ENCODE results near the gene SPN.
A peak's percentile ranks its signal among the peaks of the same experiment; 100 is the strongest.
"Not testable (repeated sequence)": the region's sequence is repeated elsewhere in the genome, so short reads cannot be mapped to it uniquely, and the experiment has no call there.

Gene SPN

DNA sequence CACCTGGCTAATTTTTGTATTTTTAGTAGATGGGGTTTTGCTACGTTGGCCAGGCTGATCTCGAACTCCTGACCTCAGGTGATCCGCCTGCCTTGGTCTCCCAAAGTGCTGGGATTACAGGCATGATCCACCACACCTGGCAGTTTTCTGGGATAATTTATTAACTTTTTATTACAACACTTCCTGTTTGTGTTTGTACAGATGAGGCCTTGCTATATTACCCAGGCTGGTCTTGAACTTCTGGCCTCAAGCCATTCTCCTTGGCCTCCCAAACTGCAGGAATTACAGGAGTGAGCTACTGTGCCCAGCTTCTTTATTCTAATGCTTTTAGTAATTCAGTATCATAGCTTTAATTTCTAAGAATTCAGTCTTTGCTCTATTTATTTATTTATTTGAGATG is 16.1 kb upstream of the SPN start:
- no peak for DNase-seq (ENCODE audit: low read depth in 2 of 2)

- DNase-seq (ENCODE audit: low read depth in 2 of 2), result no peak
Measured at GRCh38 chr16:29649588-29650494, 13.2 kb upstream of the SPN start.

- DNase-seq (ENCODE audit: low read depth in 2 of 2), result no peak
Measured at GRCh38 chr16:29650771-29651170, 12.3 kb upstream of the SPN start.

- DNase-seq (ENCODE audit: low read depth in 2 of 2), result no peak
Measured at GRCh38 chr16:29651774-29652349, 11.2 kb upstream of the SPN start.

DNA sequence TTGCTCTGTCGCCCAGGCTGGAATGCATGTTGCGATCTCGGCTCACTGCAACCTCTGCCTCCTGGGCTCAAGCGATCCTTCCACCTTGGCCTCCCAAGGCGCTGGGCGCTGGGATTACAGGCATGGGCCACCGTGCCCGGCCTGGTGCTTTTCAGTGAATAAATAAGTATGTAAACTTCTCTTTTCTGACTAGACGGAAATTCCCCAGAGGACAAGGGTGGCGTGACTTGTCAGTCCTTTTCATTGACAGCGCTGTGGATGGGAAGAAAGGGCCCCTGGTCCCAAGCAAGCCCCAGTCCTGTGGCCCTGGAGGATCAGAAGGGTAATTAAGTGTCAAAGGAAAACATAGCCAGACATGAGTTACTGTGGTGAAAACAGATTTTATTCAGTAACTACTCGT is 9.6 kb upstream of the SPN start:
- DNase-seq (ENCODE audit: low read depth in 2 of 2), result no peak

- not testable (repeated sequence) for DNase-seq (ENCODE audit: low read depth in 2 of 2)
Measured at GRCh38 chr16:29653890-29654289, 9.2 kb upstream of the SPN start.

GRCh38 chr16:29656688-29657523 is 6.1 kb upstream of the SPN start:
- DNase-seq (ENCODE audit: low read depth in 2 of 2), result no peak

DNA sequence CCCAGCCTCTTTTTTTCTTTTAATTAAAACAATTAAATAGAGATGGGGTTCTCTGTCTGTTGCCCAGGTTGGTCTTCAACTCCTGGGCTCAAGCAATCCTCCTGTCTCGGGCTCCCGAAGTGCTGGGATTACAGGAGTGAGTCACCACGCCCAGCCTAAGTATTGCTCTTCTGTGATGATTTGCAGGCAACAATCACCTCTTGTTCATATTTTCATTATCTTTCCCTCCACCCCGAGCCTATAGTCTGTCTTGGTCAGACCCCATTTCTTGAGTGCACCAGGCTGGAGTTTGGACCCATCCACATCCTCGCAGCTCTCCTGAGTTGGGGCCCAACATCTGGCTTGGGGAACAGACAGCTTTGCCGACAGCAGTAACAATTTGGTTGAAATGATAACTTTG is 4.3 kb upstream of the SPN start:
- no peak for DNase-seq (ENCODE audit: low read depth in 2 of 2)

- DNase-seq (ENCODE audit: low read depth in 2 of 2), result no peak
Measured at GRCh38 chr16:29662000-29662728, 883 bp upstream of the SPN start.

GRCh38 chr16:29662729-29663015 is 375 bp upstream of the SPN start:
- DNase-seq (ENCODE audit: low read depth in 2 of 2), result peak; percentile 13 to 27

DNA sequence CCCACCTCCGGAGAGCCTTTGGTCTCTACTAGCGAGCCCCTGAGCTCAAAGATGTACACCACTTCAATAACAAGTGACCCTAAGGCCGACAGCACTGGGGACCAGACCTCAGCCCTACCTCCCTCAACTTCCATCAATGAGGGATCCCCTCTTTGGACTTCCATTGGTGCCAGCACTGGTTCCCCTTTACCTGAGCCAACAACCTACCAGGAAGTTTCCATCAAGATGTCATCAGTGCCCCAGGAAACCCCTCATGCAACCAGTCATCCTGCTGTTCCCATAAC is 702 bp downstream of the SPN start:
- no peak for DNase-seq (ENCODE audit: low read depth in 2 of 2)

- peak; percentile 26 to 44 for DNase-seq (ENCODE audit: low read depth in 2 of 2)
Measured at GRCh38 chr16:29664091-29664921, 1.3 kb downstream of the SPN start.

DNA sequence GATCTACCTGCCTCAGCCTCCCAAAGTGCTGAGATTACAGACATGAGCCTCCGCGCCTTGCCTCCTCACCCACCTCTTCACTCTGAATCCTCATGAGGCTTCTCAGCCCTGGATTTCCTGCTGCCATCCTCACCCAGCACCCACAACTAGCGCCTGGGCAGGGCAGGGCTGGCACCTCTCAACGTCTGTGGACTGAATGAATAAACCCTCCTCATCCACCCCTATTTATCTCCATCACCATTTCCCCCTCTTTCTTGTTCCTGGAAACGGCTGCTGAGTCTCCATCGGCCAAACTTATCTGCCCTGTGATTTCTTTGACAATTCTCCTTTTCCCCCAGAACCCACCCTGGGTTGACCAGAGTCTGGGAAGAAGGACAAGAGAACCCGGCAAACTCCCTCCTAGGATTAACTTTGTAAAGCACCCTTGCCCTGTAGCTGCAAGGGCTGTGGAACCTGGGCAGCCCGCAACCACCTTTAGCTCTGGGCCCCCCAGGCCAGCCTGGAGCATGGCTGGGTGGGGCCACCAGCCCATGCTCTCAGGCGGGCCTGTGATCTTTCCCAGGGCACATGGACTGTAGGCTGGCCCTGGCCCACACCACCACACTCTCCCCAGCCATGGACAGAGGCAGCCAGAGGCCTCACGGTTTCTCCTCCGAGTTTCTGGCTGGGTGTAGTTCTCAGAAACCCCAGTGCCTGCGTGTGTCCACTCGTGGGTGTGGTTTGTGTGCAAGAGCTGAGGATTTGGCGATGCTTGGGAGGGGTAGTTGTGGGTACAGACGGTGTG is 2.4 kb downstream of the SPN start:
- no peak for DNase-seq (ENCODE audit: low read depth in 2 of 2)

- DNase-seq (ENCODE audit: low read depth in 2 of 2), result not testable (repeated sequence)
Measured at GRCh38 chr16:29667322-29667610, 4.2 kb downstream of the SPN start.

DNA sequence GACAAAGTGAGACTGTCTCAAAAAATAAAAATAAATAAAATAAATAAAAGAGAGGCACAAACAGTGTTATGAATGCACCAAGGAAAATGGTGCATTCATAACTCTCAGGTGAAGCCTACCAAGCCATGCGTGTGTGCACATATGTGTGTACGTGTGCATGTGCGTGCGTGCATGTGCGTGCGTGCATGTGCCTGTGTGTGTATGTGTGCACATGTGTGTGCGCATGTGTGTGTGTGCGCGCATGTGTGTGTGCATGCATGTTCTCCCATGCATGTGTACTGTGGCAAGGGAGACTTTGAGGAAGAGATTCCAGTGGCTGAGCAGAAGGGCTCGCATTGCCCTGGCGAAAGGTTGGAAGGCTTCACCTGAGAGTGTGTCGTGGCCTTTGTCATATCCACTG is 4.7 kb downstream of the SPN start:
- DNase-seq (ENCODE audit: low read depth in 2 of 2), result no peak

- no peak for DNase-seq (ENCODE audit: low read depth in 2 of 2)
Measured at GRCh38 chr16:29668267-29668666, 5.2 kb downstream of the SPN start.

- no peak for DNase-seq (ENCODE audit: low read depth in 2 of 2)
Measured at GRCh38 chr16:29673501-29673900, 10.5 kb downstream of the SPN start.

DNA sequence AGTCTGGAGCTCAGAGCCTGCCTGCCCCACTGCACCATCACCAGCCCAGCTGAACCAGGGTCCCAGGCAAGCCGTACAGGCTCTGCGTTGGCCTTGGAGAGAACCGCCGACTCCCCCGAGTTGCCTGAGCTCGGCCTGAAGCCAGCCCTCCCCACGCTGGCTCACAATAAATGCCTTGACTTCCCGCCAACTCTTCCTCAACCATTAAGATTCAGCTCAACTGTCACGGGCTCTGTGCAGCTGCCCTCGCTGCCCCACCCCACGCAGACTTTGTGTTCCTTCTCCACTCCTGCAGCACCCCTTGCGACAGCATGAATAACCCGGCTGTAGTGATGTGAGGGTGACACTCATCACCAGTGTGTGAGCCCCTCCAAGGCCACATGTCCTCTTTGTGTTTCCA is 11.1 kb downstream of the SPN start:
- no peak for DNase-seq (ENCODE audit: low read depth in 2 of 2)

DNA sequence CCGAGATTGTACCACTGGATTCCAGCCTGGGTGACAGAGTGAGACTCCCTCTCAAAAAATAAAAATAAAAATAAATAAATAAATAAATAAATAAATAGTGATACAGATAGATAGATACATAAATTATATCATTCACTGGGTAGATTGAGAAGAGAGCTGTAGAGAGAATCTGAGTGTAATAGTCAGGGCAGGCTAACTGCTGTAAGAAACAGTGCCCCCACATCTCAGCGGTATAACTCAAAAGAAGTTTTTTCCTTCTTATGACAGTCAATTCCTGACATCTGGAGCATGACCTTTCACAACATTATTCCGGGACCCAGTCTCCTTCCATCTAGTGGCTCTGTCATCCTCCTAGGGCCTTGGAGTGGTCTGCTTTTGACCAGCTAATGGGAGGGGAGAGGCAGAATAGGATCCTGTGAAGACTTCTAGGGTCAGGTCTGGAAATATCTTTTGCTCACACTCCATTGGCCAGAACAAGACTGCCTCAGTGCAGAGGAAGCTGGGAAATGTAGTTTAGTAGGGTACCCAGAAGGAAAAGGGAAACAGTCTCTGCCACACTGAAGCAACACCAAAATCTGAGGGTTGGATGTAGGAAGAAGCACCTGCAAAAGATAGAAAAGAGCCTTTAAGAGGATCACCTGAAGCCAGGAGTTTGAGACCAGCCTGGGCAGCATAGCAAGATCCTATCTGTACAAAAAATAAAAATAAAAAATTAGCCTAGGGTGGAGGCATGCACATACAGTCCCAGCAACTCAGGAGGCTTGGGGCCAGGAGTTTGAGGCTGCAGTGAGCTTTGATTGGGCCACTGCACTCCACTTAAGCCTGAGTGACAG is 13.0 kb downstream of the SPN start:
- no peak for DNase-seq (ENCODE audit: low read depth in 2 of 2)
